GM18858 (cell line): Measurements from ENCODE around the gene IL27RA.

Source experiments
- ATAC-seq: cut with Tn5 transposase; IDR thresholded peaks from one replicate; pipeline ENCODE4 v1.9.1; 2021; ENCODE audit not compliant: unreplicated experiment

Gene IL27RA

DNA sequence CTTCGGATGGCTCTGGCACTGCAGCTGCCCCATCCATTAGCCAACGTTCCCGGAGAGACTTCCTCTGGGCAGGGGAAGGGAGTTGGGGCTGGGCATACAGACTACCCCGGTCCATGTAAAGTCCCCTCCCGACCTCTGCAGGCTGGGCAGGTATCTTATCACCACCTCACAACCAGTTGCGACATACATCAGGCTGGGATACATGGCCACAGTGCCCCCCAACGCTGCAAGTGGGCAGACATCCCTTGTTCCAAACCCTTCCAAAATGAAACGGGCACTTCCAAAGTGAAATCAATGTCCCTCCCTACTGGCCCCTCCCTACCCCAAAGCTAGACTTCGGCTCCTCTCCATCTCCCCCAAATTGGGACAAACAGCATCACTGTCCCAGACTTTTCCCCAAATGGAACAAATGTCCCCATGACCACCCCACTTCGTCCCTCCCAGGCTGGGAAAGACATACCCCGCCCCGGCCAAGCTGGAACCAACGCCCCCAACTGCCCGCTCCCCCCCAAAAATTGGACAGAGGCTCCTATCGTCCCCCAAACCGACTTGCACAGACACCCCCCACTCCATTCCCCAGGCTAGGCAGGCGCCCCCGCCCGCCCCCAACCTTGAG lies 25.3 kb downstream of the IL27RA start:
- no peak for ATAC-seq

DNA sequence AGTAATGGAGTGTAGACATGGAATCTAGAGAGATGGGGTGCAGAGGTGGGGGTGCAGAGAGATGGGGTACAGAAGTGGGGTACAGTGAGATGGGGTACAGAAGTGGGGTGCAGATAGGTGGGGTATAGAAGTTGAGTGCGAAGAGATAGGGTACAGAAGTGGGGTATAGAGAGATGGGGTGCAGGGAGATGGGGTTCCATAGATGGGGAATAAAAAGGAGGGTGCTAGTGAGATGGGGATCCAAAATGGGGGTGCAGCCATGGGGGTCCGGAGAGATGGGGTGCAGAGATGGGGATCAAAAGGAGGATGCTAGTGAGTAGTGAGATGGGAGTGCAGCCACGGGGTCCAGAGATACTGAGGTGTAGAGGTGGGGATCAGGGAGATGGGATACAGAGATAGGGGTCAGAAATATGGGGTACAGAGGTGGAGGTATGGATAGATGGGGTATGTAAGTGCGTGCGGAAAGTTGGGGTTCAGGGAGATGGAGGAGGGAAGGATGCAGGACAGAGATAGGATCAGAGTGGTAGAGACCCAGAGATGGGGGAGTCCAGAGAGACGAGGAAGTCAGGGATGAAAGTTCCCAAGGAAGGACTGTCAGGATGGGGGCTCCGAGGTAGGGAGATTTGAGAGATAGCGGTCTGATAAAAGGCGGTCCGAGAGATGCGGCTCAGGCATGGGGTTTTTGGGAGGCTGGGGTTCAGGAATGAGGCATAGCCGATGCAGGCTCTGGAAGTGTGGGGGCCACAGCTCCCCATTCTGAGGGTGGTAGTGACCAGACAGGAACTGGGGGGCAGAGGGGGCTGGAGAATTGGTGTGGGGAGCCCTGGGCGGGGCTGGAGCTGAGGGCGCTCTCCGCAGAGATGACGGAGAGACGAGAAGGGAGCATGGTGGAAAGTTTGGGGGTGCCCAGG lies 26.9 kb downstream of the IL27RA start:
- ATAC-seq: no peak

- no peak for ATAC-seq
Measured at GRCh38 chr19:14059093-14059480, 27.5 kb downstream of the IL27RA start.

DNA sequence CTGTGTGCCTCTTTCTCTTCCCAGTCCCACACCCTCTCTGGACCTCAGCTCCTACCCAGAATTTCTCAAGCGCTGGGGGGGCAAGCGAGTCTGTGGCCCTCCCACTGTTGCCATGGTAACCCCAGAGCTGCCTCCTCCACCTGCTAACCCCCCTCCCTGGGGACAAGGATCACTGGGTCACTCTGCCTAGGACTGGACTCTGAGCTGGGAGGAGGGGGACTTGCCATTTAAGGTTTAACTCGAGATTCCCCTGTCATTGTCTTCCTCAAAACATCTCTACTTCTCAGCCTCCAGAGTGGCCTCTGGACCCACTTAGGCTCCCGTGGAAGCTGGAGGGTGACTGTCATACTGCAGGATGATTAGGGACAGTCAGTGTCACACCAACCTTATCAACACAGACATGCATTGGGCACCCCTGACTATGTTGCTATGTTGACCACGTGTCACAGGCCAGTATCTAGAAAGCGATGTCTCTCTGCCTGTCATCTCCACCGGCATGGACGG lies 28.1 kb downstream of the IL27RA start:
- no peak for ATAC-seq

- ATAC-seq: no peak
Measured at GRCh38 chr19:14061081-14061749, 29.7 kb downstream of the IL27RA start.

- no peak for ATAC-seq
Measured at GRCh38 chr19:14061751-14062557, 30.4 kb downstream of the IL27RA start, which contains the start of gene PALM3. TSS of gene PALM3 (minus strand) at chr19:14062076. CDS start at chr19:14061980, 96 bp downstream.

DNA sequence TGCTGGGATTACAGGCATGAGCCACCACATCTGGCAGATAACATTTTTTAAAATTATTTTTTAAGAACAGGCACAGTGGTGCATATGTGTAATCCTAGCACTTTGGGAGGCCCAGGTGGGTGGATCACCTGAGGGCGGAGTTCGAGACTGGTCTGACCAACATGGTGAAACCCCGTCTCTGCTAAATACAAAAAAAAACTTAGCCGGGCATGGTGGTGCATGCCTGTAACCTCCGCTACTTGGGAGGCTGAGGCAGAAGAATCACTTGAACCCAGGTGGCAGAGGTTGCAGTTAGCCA lies 30.9 kb downstream of the IL27RA start:
- no peak for ATAC-seq

- no peak for ATAC-seq
Measured at GRCh38 chr19:14063105-14063504, 31.5 kb downstream of the IL27RA start.

DNA sequence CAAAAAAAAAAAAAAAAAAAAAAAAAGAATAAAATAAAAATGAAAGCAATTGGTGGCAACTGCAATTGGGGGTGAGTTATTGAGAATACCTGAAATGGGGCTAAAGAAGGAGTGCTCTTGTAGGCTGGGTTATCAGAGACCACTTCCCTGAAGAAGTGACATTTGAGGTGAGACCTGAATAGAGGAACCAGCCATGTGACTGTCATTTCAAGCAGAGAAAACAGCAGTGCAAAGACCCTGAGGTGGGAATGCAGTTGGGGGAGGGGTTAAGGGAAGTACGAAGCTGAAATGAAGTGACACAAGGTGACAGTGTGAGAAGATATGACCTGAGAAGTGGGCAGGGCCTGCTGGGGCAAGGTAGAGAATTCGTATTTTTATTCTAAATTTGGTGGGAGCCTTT lies 34.6 kb downstream of the IL27RA start:
- ATAC-seq: no peak

- ATAC-seq: no peak
Measured at GRCh38 chr19:14070268-14071050, 38.9 kb downstream of the IL27RA start.

DNA sequence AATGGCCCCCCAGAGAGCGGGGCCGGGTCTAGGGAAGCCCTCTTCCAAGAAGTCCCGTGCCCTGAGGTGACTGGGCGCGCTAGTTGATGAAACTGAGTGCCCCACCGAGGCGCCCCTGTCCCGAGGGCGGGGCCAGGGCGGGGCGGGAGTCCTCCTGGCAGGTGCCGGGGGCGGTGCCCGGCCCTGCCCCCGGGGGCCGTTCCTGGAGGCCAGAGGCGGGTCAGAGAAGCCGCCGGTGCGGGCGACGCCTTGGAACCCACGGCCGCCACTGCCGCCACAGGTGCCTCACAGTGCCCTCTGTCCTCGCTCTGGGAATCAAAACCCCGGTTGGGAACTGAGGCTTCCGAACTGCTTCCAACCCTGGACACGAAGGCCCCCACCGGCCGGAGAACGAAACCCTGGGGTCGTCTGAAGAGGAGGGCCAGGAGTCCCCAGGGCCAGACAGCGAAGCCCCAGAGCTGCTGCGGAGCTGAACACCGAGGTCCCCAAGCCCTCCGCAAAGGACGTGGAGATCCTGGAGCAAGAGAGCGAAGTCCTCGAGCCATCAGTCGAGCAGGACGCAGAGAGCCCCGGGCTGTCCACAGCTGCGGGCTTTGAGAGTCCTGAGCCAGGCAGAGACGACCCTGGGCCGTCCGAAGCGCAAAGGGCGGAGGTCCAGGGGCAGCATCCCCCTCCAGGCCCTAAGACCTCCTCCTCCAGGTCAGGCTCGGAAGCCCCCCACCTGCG lies 41.1 kb downstream of the IL27RA start, which contains the start of gene MISP3:
MISP3 (plus strand) TSS at position 252 of the 726 bp plus-strand sequence. CDS start 524 bp downstream, outside the sequence.
- no peak for ATAC-seq

DNA sequence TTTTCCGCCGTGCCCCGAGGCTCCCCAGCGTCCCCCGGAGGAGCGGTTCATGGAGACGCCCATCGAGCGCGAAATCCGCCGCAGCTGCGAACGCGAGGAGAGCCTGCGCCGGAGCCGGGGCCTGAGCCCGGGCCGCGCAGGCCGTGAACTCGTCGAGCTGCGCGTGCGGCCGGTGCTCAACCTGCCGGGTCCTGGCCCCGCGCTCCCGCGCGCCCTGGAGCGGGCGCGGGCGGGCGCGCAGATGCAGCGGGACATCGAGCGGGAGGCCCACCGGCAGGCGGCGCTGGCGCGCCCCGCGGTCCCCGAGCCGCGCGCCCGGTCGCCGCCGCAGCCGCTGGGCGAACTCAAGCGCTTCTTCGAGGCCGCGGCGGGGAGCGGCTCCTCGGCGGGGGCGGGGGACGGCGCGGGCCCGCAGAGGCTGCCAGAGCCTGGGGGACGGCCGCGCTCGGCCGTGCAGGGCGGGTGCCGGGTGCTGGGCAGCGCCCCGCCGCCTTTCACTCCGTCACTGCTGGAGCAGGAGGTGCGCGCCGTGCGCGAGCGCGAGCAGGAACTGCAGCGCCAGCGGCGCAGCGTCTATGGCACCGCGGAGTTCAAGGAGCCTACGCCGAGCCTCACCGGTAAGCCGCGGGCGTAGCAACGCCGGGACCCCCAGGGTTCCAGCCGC lies 41.8 kb downstream of the IL27RA start:
- ATAC-seq: no peak

DNA sequence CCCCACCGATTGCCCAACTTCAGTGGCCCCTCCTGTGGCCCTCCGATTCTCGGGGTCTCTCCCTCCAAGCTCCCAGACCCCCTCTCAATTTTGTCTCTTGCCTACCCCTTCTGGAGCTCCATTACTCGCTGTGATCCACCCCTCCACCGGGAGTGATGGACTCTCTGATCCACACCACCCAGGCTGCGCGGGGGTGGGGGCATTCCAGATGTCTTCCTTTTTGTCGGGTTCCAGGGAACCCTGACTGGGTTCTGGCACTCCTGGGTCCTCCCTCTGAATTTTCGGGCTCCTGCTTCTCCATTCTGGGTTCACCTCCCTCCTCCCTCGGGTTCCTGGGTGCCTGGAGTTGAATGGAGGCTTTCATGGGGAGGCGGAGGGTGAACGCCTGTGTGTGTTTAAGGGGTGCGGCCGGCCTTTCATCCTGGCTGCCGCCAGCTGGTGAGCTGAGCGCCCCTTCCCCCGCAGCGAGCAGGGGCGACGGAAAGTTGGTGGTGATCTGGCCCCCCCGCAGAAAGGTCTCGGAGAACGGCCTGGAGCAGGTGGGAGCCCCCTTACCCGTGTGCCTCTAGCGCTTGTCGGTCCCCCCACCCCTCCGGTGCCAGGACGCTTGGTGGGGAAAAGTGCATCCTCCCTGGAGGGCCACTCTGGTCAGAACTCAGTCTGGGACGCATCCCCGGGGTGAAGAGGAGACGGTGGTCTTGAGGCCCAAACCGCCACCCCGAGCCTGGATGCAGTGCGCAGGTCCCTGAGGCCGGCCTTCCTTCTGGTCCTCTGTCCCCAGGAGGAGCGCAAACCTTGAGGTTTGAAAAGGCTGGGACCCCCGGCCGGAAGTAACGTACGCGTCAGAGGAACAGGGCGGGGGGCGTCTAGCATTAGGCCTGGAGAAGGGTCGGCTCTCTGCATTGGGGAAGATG lies 42.6 kb downstream of the IL27RA start:
- no peak for ATAC-seq

- no peak for ATAC-seq
Measured at GRCh38 chr19:14078411-14078810, 46.8 kb downstream of the IL27RA start.

- ATAC-seq: peak; percentile 79
Measured at GRCh38 chr19:14080887-14081796, 49.6 kb downstream of the IL27RA start.

DNA sequence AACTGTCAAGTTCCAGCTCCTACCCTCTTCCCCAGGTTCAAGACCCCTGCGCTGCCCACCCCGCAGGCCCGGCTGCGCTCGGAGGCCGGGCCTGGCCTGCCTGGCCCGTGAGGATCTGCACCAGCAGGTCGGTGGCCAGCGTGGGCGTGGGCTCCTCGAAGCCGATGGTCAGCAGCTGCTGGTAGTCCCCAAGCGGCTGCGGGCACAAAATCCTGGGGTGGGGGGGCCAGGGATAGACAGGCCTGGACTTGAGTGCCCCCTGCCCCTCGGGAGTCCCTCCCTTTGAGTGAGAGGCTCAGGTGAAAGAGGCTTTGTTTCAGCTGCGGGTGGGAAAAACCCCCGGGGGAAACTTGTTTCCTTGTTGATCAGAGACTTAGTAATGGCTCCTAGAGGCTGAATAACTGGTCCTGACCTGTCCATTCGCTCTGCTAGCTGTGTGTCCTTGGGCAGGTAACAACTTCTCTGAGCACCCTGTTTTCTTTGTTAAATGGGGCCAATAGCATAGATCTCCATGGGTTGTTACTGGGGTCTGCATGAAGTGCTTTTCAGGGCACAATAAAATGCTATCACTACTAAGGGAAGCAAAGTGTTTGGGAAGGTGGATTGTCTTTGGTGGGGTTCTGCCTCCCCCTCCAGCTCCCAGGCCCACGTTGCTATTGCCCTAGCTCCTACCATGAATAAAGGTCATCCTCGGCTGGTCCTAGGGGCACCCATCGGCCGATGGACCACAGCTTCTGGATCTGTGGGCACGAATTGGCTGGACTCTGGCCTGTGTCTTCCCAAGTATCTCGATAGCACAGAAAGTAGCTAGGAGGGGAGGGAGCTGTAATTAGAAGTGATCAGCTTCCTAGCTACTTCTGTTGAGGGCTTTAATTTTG lies 50.5 kb downstream of the IL27RA start:
- peak; percentile 14 for ATAC-seq
